Endothelial cell of umbilical vein (primary cell): ENCODE data around the gene HSPA2. TPM values are rescaled to one million over a fixed set of nuclear protein-coding genes. Genes with fewer than 3 reads are reported as not detected.

Experiments used
- BruUV-seq: library from RNA; stranded (reverse); fragments of 400-500 nt; replicated peaks from 2 replicates; lab custom pipeline; 2021; lab: Mats Ljungman, UMichigan
- CTCF ChIA-PET: fragments of 300-600, 350-600 bp; sonication (Branson Sonifier 250); formaldehyde crosslinking; loops from one replicate; lab custom pipeline; 2021; ENCODE audit warnings: antibody characterized with exemption, inconsistent platforms; lab: Charles Lee
- POLR2A ChIA-PET: fragments of 300-600, 350-600 bp; sonication (Branson Sonifier 250); formaldehyde crosslinking; loops from one replicate; lab custom pipeline; 2021; ENCODE audit warnings: antibody characterized with exemption, inconsistent platforms; lab: Charles Lee
- DNase-seq: peaks from one replicate; pipeline ENCODE4 v3.0.0-alpha.2; 2011; ENCODE audit warnings: low read depth, low spot score
- FAIRE-seq: peaks from 2 replicates; lab custom pipeline; 2011; peaks lifted over from hg19 to GRCh38; lab: Jason Lieb, UNC
- H2AFZ ChIP-seq: 2 replicates; pipeline ENCODE4 v1.6.0; 2012; ENCODE audit warnings: low read depth, low read length, control low read depth, inconsistent platforms
- H3K27ac ChIP-seq: 2 replicates; pipeline ENCODE4 v1.5.1; 2011; ENCODE audit warnings: low read depth, mild to moderate bottlenecking, control low read depth, low read length, moderate library complexity; ENCODE audit not compliant: insufficient read depth
- H3K27me3 ChIP-seq, 2 experiments: 2 replicates each; pipeline versions ENCODE4 v1.6.0 to v1.6.1; 2011; ENCODE audit warnings: low read length in 2 of 2, mixed read lengths in 1 of 2; ENCODE audit not compliant: control insufficient read depth in 2 of 2, insufficient read depth in 2 of 2
- H3K36me3 ChIP-seq, 2 experiments: 2 replicates in 1 of 2; 3 replicates in 1 of 2; pipeline ENCODE4 v1.5.1; 2011; ENCODE audit warnings: low read length in 2 of 2, mild to moderate bottlenecking in 1 of 2, moderate library complexity in 1 of 2; ENCODE audit not compliant: control insufficient read depth in 2 of 2, insufficient read depth in 2 of 2; ENCODE audit errors: extremely low read depth in 1 of 2
- H3K4me1 ChIP-seq: 3 replicates; pipeline ENCODE4 v1.5.1; 2011; ENCODE audit warnings: mild to moderate bottlenecking, low read length; ENCODE audit not compliant: control insufficient read depth, insufficient read depth; ENCODE audit errors: extremely low read depth
- H3K4me2 ChIP-seq: 2 replicates; pipeline ENCODE4 v1.6.1; 2011; ENCODE audit warnings: low read length, control low read depth, mixed read lengths; ENCODE audit not compliant: insufficient read depth
- H3K4me3 ChIP-seq, 3 experiments: fragments of 200-600 bp in 1 of 3; sonication (generic), shearing (Covaris generic) in 1 of 3; replicated peaks in 1 of 3; 2 replicates each; pipeline ENCODE4 v1.5.1; 2011 to 2016; ENCODE audit warnings: control low read depth in 3 of 3, low read length in 3 of 3, mild to moderate bottlenecking in 2 of 3, inconsistent platforms in 1 of 3, low read depth in 1 of 3, moderate library complexity in 1 of 3; ENCODE audit not compliant: insufficient read depth in 1 of 3
- H3K79me2 ChIP-seq: 2 replicates; pipeline ENCODE4 v1.6.0; 2012; ENCODE audit warnings: low read length, inconsistent platforms; ENCODE audit not compliant: control insufficient read depth, insufficient read depth
- H3K9ac ChIP-seq: replicated peaks from 2 replicates; pipeline ENCODE3; 2011; ENCODE audit warnings: low read length, control low read depth; ENCODE audit not compliant: insufficient read depth; ENCODE audit errors: extremely low read depth
- H3K9me1 ChIP-seq: replicated peaks from 3 replicates; pipeline ENCODE4 v1.6.0; 2011; ENCODE audit warnings: mild to moderate bottlenecking, low read length; ENCODE audit not compliant: control insufficient read depth, insufficient read depth; ENCODE audit errors: extremely low read depth
- H3K9me3 ChIP-seq: replicated peaks from 2 replicates; pipeline ENCODE4 v1.5.1; 2012; ENCODE audit warnings: low read length, inconsistent platforms; ENCODE audit not compliant: control insufficient read depth, insufficient read depth
- H4K20me1 ChIP-seq: replicated peaks from 2 replicates; pipeline ENCODE3; 2011; ENCODE audit warnings: mild to moderate bottlenecking, low read length; ENCODE audit not compliant: control insufficient read depth, insufficient read depth; ENCODE audit errors: extremely low read depth
- EZH2 ChIP-seq: IDR thresholded peaks from 2 replicates; pipeline ENCODE4 v1.6.1; 2012; ENCODE audit warnings: borderline replicate concordance, low read depth, mild to moderate bottlenecking, moderate library complexity, low read length, inconsistent platforms; ENCODE audit not compliant: severe bottlenecking
- FOS ChIP-seq: IDR thresholded peaks from 2 replicates; pipeline ENCODE4 v1.6.1; 2011; ENCODE audit warnings: mild to moderate bottlenecking, low read length, moderate library complexity, borderline replicate concordance; ENCODE audit not compliant: insufficient read depth
- GATA2 ChIP-seq: IDR thresholded peaks from 2 replicates; pipeline ENCODE4 v1.7.0; 2011; ENCODE audit warnings: low read depth, mild to moderate bottlenecking, moderate library complexity, mixed read lengths, low read length; ENCODE audit not compliant: insufficient read length, insufficient read depth
- JUN ChIP-seq: IDR thresholded peaks from 2 replicates; pipeline ENCODE4 v1.6.1; 2011; ENCODE audit warnings: borderline replicate concordance, low read depth; ENCODE audit not compliant: insufficient read length, insufficient read depth
- MYC ChIP-seq: IDR thresholded peaks from one replicate; pipeline ENCODE4 v1.6.1; 2011; ENCODE audit warnings: mild to moderate bottlenecking, low read depth, low read length
- POLR2A ChIP-seq: IDR thresholded peaks from 2 replicates; pipeline ENCODE4 v1.6.1; 2012; ENCODE audit warnings: low read depth, mild to moderate bottlenecking, control low read depth, low read length
- POLR2AphosphoS5 ChIP-seq: IDR thresholded peaks from 2 replicates; pipeline ENCODE4 v1.6.1; 2012; ENCODE audit warnings: low read depth, mild to moderate bottlenecking, control low read depth, low read length, moderate library complexity; ENCODE audit not compliant: insufficient read depth
- dilution Hi-C: fragments of 300-500 bp; cut with MboI; formaldehyde crosslinking; loops from one replicate; pipeline ENCODE4 v1.15.0; 2019; ENCODE audit warnings: low sequenced_read_pairs; ENCODE audit not compliant: extremely low pct_ligation_motif_present
- intact Hi-C: fragments of 100-400 bp; cut with micrococcal nuclease; formaldehyde crosslinking; loops from one replicate; pipeline ENCODE4 v1.10.0; 2022
- polyA plus RNA-seq, 4 experiments: library from polyadenylated mRNA; depleted of rRNA in 3 of 4; stranded (reverse) in 3 of 4; unstranded in 1 of 4; fragments of >200 nt; gene quantifications; 2 replicates each; pipeline versions ENCODE4 v1.2.1 to v1.2.3, GENCODE V29; 2011 to 2012; ENCODE audit warnings: missing spikeins in 1 of 4
- total RNA-seq: library from RNA; stranded (reverse); gene quantifications from 2 replicates; pipeline ENCODE4 v1.2.3, GENCODE V29; 2021
- TF ChIP-seq, protein P1 (sequence below): IDR thresholded peaks from 2 replicates; pipeline ENCODE4 v1.6.1; 2011; ENCODE audit not compliant: insufficient read depth, insufficient read length
- TF ChIP-seq, protein P2 (sequence below), 2 donors: IDR thresholded peaks; 1 replicate in 1 of 2; 2 replicates in 1 of 2; pipeline ENCODE4 v1.5.1; 2011; ENCODE audit warnings: low read length in 2 of 2, mild to moderate bottlenecking in 2 of 2, moderate library complexity in 2 of 2, control low read depth in 1 of 2, inconsistent platforms in 1 of 2, low read depth in 1 of 2; ENCODE audit not compliant: insufficient read depth in 1 of 2; ENCODE audit errors: extremely low read depth in 1 of 2

HSPA2 gene
- total and polyA plus RNA-seq, 2 donors (not counting 3 experiments of a cell fraction or from before 2014, with no cell fraction given), result 5.3 to 11.4 TPM

DNA sequence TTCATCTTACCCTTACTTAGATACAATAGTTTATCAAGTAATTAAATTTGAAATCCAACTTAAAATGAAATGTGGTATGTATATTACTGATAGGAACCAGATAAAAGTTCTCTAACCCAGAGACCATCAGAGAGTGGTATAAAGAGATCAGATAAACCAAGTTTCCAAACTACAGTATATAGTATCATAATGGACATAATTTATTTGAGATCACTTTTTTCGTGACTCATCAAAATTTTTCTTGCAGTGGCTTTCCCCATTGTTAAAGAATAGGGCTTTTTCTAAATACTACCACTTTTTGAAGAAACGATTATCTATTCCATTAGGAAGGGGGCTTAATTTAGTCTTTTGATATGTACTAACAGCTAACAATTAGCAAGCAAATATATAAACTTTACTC, 15.2 kb upstream of the HSPA2 start:
- H2AFZ ChIP-seq, result no peak overlapping the region
- DNase-seq (no peak), FAIRE-seq (no peak)
- peaks cover 6% of the 10 kb centered on the region for H4K20me1 ChIP-seq
- H3K36me3 ChIP-seq, result peaks cover 2 to 12% of the 10 kb centered on the region in 2 experiments
- BruUV-seq, result no TSS peak
- no peaks in the 10 kb centered on the region for H3K9me1 ChIP-seq
- H3K4me3 ChIP-seq, result no peak overlapping the region
- no peaks in the 10 kb centered on the region for H3K9me3 ChIP-seq
- H3K4me2 ChIP-seq, result no peak overlapping the region
- intact Hi-C loops (no loop called here), dilution Hi-C loops (no loop called here)
- CTCF ChIA-PET, result interaction anchor here (4.2 kb wide), 1 partner anchor 15 kb away, joined by 21 read pairs; no protein-coding TSS in a partner anchor
- H3K4me1 ChIP-seq, result peaks cover 28% of the 10 kb centered on the region
- POLR2A ChIA-PET, result no interaction called here
- no peak overlapping the region for H3K27ac ChIP-seq
- TF ChIP-seq GATA2 (no peak), EZH2 (no peak), MYC (no peak), FOS (no peak), POLR2A (no peak), JUN (no peak), POLR2AphosphoS5 (no peak)
- TF ChIP-seq, protein P1, sequence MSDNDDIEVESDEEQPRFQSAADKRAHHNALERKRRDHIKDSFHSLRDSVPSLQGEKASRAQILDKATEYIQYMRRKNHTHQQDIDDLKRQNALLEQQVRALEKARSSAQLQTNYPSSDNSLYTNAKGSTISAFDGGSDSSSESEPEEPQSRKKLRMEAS, result no peak
- TF ChIP-seq, protein P2, sequence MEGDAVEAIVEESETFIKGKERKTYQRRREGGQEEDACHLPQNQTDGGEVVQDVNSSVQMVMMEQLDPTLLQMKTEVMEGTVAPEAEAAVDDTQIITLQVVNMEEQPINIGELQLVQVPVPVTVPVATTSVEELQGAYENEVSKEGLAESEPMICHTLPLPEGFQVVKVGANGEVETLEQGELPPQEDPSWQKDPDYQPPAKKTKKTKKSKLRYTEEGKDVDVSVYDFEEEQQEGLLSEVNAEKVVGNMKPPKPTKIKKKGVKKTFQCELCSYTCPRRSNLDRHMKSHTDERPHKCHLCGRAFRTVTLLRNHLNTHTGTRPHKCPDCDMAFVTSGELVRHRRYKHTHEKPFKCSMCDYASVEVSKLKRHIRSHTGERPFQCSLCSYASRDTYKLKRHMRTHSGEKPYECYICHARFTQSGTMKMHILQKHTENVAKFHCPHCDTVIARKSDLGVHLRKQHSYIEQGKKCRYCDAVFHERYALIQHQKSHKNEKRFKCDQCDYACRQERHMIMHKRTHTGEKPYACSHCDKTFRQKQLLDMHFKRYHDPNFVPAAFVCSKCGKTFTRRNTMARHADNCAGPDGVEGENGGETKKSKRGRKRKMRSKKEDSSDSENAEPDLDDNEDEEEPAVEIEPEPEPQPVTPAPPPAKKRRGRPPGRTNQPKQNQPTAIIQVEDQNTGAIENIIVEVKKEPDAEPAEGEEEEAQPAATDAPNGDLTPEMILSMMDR (IDR thresholded peaks at IDR 0.05; ENCODE audit: extremely low read depth in 1 of 2, insufficient read depth in 1 of 2, low read depth in 1 of 2, low read length in 2 of 2), result no peak
- H3K9ac ChIP-seq, result no peak overlapping the region
- peaks cover 20% of the 10 kb centered on the region for H3K79me2 ChIP-seq
- H3K27me3 ChIP-seq, result no peaks in the 10 kb centered on the region
